ENCODE measurements around the gene NBPF15. TPM values are rescaled to one million over a fixed set of nuclear protein-coding genes. Genes with fewer than 3 reads are reported as not detected.

Gene NBPF15
- total RNA-seq, 1 experiment from 2014 or later, result 23.3 TPM

Other genes with a start within 250 kb of the NBPF15 start
- 0.17 TPM in 1 of 2 replicates, not detected in the other for gene PPIAL4E, start 88.0 kb downstream of the NBPF15 start, total RNA-seq (2014; rRNA removed; shearing (Covaris generic))
- gene PPIAL4F, start 131.2 kb upstream of the NBPF15 start, total RNA-seq (2014; rRNA removed; shearing (Covaris generic)), result not detected in 2 replicates